Liver (tissue), 9 donors: ENCODE data around the gene SLIT3. TPM values are rescaled to one million over a fixed set of nuclear protein-coding genes. Genes with fewer than 3 reads are reported as not detected.

Experiments
- DNase-seq: peaks from one replicate; pipeline ENCODE4 v3.0.0-alpha.2; 2017; ENCODE audit warnings: low spot score
- H3K27ac ChIP-seq, 2 donors: one replicate each; pipeline ENCODE4 v1.7.0; 2013; ENCODE audit warnings: inconsistent platforms in 2 of 2, low read length in 2 of 2, control low read depth in 1 of 2, low read depth in 1 of 2, mild to moderate bottlenecking in 1 of 2
- H3K27me3 ChIP-seq, 4 donors: one replicate each; pipeline versions ENCODE4 v1.6.1 to v1.7.0; 2013; ENCODE audit warnings: low read length in 3 of 4, inconsistent platforms in 1 of 4, mild to moderate bottlenecking in 1 of 4, moderate library complexity in 1 of 4; ENCODE audit not compliant: control insufficient read depth in 4 of 4, insufficient read depth in 4 of 4
- H3K36me3 ChIP-seq, 4 donors: one replicate each; pipeline versions ENCODE4 v1.6.1 to v1.7.0; 2013; ENCODE audit warnings: low read length in 3 of 4, mild to moderate bottlenecking in 3 of 4, low read depth in 1 of 4, moderate library complexity in 1 of 4; ENCODE audit not compliant: control insufficient read depth in 4 of 4, insufficient read depth in 3 of 4
- H3K4me1 ChIP-seq, 4 donors: one replicate each; pipeline versions ENCODE4 v1.6.1 to v1.7.0; 2013; ENCODE audit warnings: low read length in 3 of 4, mild to moderate bottlenecking in 3 of 4, moderate library complexity in 1 of 4; ENCODE audit not compliant: control insufficient read depth in 4 of 4, insufficient read depth in 4 of 4
- H3K4me3 ChIP-seq, 3 donors: one replicate each; pipeline versions ENCODE4 v1.6.1 to v1.7.0; 2013; ENCODE audit warnings: low read length in 3 of 3, control low read depth in 1 of 3, low read depth in 1 of 3, mild to moderate bottlenecking in 1 of 3
- H3K9ac ChIP-seq, 2 donors: one replicate each; pipeline ENCODE4 v1.7.0; 2013; ENCODE audit warnings: low read length in 2 of 2, mild to moderate bottlenecking in 2 of 2, moderate library complexity in 2 of 2, control low read depth in 1 of 2, low read depth in 1 of 2
- H3K9me3 ChIP-seq, 4 donors: one replicate each; pipeline versions ENCODE4 v1.6.1 to v1.7.0; 2013; ENCODE audit warnings: low read length in 3 of 4; ENCODE audit not compliant: control insufficient read depth in 4 of 4
- EGR1 ChIP-seq, 2 donors: IDR thresholded peaks; 2 replicates each; pipeline ENCODE4 v1.6.1; 2016 to 2018; ENCODE audit warnings: antibody characterized with exemption in 2 of 2, low read depth in 2 of 2
- FOXA1 ChIP-seq: IDR thresholded peaks from 2 replicates; pipeline ENCODE4 v1.6.1; 2016; ENCODE audit warnings: antibody characterized with exemption
- FOXA2 ChIP-seq: IDR thresholded peaks from 2 replicates; pipeline ENCODE4 v1.6.1; 2016; ENCODE audit warnings: antibody characterized with exemption
- GABPA ChIP-seq, 2 donors: IDR thresholded peaks in 1 of 2; conservative IDR thresholded peaks in 1 of 2; 2 replicates each; pipeline ENCODE4 v1.6.1; 2016; ENCODE audit warnings: antibody characterized with exemption in 2 of 2, mild to moderate bottlenecking in 1 of 2, moderate library complexity in 1 of 2
- HNF4A ChIP-seq, 2 donors: conservative IDR thresholded peaks; 2 replicates each; pipeline ENCODE4 v1.6.1; 2016; ENCODE audit warnings: antibody characterized with exemption in 2 of 2, mild to moderate bottlenecking in 2 of 2
- HNF4G ChIP-seq: IDR thresholded peaks from 2 replicates; pipeline ENCODE4 v1.6.1; 2016; ENCODE audit warnings: antibody characterized with exemption
- JUND ChIP-seq, 2 donors: IDR thresholded peaks; 2 replicates each; pipeline ENCODE4 v1.6.1; 2016; ENCODE audit warnings: antibody characterized with exemption in 2 of 2
- NR2F2 ChIP-seq: IDR thresholded peaks from 2 replicates; pipeline ENCODE4 v1.6.1; 2016; ENCODE audit warnings: antibody characterized with exemption
- RAD21 ChIP-seq, 2 donors: IDR thresholded peaks; 2 replicates each; pipeline ENCODE4 v1.6.1; 2016; ENCODE audit warnings: antibody characterized with exemption in 2 of 2, mild to moderate bottlenecking in 2 of 2
- RXRA ChIP-seq, 2 donors: IDR thresholded peaks; 2 replicates each; pipeline ENCODE4 v1.6.1; 2017 to 2018; ENCODE audit warnings: antibody characterized with exemption in 2 of 2, mild to moderate bottlenecking in 1 of 2
- SP1 ChIP-seq: IDR thresholded peaks from 2 replicates; pipeline ENCODE4 v1.6.1; 2018; ENCODE audit warnings: antibody characterized with exemption, mild to moderate bottlenecking
- TAF1 ChIP-seq: conservative IDR thresholded peaks from 2 replicates; pipeline ENCODE4 v1.6.1; 2016; ENCODE audit warnings: antibody characterized with exemption, mild to moderate bottlenecking
- YY1 ChIP-seq: IDR thresholded peaks from 2 replicates; pipeline ENCODE4 v1.6.1; 2016; ENCODE audit warnings: antibody characterized with exemption, mild to moderate bottlenecking
- WGBS: extraction: QIAGEN DNeasy Blood & Tissue Kit; methylation state at CpG from one replicate; pipeline ENCODE4 v1.1.7; 2013; 5-methylcytosine and 5-hydroxymethylcytosine counted together
- polyA plus RNA-seq, 2 donors: library from polyadenylated mRNA; stranded (reverse) in 1 of 2; unstranded in 1 of 2; fragments of 200-250 nt in 1 of 2; fragments of >200 nt in 1 of 2; fragmentation: Nextera tagmentation in 1 of 2; extraction: Ambion mirVana in 1 of 2; gene quantifications; one replicate each; pipeline versions ENCODE4 v1.2.1 to v1.2.3, GENCODE V29; 2013 to 2015
- total RNA-seq, 2 donors: library from RNA; depleted of rRNA; stranded (reverse); fragments of >200 nt; gene quantifications; one replicate each; pipeline ENCODE4 v1.2.3, GENCODE V29; 2014
- TF ChIP-seq, protein P1 (sequence below): IDR thresholded peaks from 2 replicates; pipeline ENCODE4 v1.6.1; 2016; ENCODE audit warnings: antibody characterized with exemption
- TF ChIP-seq, protein P2 (sequence below): IDR thresholded peaks from 2 replicates; pipeline ENCODE4 v1.6.1; 2016; ENCODE audit warnings: antibody characterized with exemption
- TF ChIP-seq, protein P3 (sequence below): IDR thresholded peaks from 2 replicates; pipeline ENCODE4 v1.6.1; 2016; ENCODE audit warnings: antibody characterized with exemption, mild to moderate bottlenecking
- TF ChIP-seq, protein P4 (sequence below): fragments of 150-350 bp; IDR thresholded peaks from 2 replicates; pipeline ENCODE4 v1.5.1; 2017; ENCODE audit warnings: improper control_type of control experiment, low read depth, low read length; ENCODE audit not compliant: missing input control
- TF ChIP-seq, protein P5 (sequence below): IDR thresholded peaks from 2 replicates; pipeline ENCODE4 v1.6.1; 2016; ENCODE audit warnings: antibody characterized with exemption
- donor health status: healthy.
- donor health status: healthy.
- donor health status: healthy.
- donor health status: healthy.
- donor health status: healthy.

SLIT3 gene
- total and polyA plus RNA-seq, 4 donors = 0.61 to 1.3 (median 0.91) TPM

DNA sequence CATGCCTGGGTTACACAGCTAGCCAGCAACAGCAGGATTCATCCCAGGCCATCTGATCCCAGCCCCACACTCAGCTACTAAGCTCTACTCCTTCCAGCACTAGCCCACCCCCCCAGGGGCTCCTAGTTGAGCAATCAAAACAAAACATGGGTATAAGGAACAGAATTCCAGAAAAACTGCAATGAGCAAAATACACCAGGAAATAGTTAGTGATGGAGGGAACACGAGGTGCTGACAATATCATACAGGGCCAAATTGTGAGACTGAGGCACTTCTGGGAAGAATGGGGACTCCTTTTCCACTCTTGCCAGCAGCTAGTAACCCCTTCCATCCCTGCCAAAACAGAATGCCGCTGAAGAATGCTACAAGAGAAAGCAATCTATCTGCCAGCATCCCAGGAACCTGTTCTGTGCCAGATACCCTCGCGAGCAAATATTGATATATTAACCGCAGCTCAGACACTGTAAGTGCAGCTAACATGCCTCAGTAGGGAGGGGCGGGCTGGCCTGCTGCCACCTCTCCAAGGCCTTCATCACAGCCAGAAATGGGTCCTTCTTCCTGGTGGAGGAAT is 161.4 kb downstream of the SLIT3 start:
- TF ChIP-seq JUND (IDR thresholded peaks at IDR 0.05) (no peak), SP1 (no peak), FOXA1 (no peak), YY1 (no peak), EGR1 (IDR thresholded peaks at IDR 0.05; ENCODE audit: low read depth in 2 of 2) (no peak), RXRA (IDR thresholded peaks at IDR 0.05) (no peak), GABPA (IDR thresholded peaks at IDR 0.05 in 1 of 2, conservative IDR thresholded peaks at IDR 0.05 in 1 of 2) (no peak), RAD21 (IDR thresholded peaks at IDR 0.05) (no peak), HNF4A (conservative IDR thresholded peaks at IDR 0.05) (no peak), TAF1 (no peak), NR2F2 (no peak), FOXA2 (no peak), HNF4G (no peak)
- TF ChIP-seq, protein P1, sequence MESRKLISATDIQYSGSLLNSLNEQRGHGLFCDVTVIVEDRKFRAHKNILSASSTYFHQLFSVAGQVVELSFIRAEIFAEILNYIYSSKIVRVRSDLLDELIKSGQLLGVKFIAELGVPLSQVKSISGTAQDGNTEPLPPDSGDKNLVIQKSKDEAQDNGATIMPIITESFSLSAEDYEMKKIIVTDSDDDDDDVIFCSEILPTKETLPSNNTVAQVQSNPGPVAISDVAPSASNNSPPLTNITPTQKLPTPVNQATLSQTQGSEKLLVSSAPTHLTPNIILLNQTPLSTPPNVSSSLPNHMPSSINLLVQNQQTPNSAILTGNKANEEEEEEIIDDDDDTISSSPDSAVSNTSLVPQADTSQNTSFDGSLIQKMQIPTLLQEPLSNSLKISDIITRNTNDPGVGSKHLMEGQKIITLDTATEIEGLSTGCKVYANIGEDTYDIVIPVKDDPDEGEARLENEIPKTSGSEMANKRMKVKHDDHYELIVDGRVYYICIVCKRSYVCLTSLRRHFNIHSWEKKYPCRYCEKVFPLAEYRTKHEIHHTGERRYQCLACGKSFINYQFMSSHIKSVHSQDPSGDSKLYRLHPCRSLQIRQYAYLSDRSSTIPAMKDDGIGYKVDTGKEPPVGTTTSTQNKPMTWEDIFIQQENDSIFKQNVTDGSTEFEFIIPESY = no peak
- TF ChIP-seq, protein P2, sequence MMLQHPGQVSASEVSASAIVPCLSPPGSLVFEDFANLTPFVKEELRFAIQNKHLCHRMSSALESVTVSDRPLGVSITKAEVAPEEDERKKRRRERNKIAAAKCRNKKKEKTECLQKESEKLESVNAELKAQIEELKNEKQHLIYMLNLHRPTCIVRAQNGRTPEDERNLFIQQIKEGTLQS = no peak
- TF ChIP-seq, protein P3, sequence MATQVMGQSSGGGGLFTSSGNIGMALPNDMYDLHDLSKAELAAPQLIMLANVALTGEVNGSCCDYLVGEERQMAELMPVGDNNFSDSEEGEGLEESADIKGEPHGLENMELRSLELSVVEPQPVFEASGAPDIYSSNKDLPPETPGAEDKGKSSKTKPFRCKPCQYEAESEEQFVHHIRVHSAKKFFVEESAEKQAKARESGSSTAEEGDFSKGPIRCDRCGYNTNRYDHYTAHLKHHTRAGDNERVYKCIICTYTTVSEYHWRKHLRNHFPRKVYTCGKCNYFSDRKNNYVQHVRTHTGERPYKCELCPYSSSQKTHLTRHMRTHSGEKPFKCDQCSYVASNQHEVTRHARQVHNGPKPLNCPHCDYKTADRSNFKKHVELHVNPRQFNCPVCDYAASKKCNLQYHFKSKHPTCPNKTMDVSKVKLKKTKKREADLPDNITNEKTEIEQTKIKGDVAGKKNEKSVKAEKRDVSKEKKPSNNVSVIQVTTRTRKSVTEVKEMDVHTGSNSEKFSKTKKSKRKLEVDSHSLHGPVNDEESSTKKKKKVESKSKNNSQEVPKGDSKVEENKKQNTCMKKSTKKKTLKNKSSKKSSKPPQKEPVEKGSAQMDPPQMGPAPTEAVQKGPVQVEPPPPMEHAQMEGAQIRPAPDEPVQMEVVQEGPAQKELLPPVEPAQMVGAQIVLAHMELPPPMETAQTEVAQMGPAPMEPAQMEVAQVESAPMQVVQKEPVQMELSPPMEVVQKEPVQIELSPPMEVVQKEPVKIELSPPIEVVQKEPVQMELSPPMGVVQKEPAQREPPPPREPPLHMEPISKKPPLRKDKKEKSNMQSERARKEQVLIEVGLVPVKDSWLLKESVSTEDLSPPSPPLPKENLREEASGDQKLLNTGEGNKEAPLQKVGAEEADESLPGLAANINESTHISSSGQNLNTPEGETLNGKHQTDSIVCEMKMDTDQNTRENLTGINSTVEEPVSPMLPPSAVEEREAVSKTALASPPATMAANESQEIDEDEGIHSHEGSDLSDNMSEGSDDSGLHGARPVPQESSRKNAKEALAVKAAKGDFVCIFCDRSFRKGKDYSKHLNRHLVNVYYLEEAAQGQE = no peak
- TF ChIP-seq, protein P4, sequence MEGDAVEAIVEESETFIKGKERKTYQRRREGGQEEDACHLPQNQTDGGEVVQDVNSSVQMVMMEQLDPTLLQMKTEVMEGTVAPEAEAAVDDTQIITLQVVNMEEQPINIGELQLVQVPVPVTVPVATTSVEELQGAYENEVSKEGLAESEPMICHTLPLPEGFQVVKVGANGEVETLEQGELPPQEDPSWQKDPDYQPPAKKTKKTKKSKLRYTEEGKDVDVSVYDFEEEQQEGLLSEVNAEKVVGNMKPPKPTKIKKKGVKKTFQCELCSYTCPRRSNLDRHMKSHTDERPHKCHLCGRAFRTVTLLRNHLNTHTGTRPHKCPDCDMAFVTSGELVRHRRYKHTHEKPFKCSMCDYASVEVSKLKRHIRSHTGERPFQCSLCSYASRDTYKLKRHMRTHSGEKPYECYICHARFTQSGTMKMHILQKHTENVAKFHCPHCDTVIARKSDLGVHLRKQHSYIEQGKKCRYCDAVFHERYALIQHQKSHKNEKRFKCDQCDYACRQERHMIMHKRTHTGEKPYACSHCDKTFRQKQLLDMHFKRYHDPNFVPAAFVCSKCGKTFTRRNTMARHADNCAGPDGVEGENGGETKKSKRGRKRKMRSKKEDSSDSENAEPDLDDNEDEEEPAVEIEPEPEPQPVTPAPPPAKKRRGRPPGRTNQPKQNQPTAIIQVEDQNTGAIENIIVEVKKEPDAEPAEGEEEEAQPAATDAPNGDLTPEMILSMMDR = no peak
- TF ChIP-seq, protein P5, sequence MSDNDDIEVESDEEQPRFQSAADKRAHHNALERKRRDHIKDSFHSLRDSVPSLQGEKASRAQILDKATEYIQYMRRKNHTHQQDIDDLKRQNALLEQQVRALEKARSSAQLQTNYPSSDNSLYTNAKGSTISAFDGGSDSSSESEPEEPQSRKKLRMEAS = no peak
- Histone ChIP-seq H3K27me3 (no peaks in the 10 kb centered on the region), H3K36me3 (no peaks in the 10 kb centered on the region), H3K27ac (no peak overlapping the region), H3K9ac (no peak overlapping the region), H3K4me3 (no peak overlapping the region), H3K4me1 (no peaks in the 10 kb centered on the region), H3K9me3 (no peaks in the 10 kb centered on the region)
- 68% methylated on average over 6 of the region's 6 CpGs for WGBS
- no peak for DNase-seq
